GF-D8 (cell line): Measurements from ENCODE around the gene KLHL34.

Source experiments
- DNase-seq: peaks from one replicate; lab custom pipeline; 2025; lab: John Stamatoyannopoulos, UW

KLHL34 gene, protein sequence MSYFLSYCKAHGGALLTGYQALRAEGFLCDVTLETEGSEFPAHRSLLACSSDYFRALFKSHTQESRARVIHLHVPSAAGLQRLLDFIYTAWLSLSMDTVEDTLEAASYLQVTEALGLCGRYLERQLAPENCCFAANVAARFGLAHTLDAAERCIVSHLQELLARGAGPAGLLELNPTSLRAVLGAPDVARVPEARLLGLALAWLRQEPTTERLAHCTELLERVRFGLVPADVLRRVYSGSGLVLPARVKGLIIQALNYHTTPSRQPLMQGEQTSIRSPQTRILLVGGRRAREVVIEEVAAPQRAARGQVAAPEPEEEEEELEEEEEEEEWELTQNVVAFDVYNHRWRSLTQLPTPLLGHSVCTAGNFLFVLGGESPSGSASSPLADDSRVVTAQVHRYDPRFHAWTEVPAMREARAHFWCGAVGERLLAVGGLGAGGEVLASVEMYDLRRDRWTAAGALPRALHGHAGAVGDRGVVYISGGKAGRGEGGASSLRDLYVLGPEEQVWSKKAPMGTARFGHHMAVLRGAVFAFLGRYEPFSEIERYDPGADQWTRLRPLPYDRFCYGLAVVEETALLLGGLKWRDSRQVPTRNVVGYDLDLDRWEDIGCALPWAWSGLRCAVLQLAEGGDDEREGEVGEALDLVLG

DNA sequence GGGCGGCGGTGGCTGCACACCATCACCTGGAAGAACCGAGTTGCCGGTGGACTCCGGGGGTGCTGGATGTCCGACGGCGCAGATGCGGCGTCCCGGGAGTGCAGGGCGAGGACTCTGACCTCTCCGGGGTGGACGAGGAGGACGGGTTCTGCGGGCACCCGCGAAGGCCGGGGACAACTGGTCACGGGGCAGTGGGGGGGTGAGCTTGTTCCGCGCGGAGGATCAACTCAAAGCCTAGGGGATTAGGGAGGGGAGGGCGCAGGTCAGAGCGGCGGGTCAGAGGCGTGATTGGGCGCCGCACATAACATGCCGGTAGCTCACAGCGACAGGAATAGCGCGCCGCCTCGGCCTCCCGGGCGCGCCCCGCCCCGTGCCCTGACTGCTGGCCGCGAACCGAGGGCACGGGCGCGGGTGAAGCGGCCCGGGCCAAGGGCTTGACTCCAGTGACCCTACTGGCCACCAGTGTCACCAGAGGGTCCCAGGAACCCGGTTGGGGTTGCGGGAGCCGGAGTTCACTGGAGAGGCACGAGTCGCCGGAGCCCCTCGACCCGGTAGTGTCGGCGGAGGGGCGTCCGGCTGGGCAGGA is at the start of gene KLHL34:
Gene KLHL34, minus strand, starts transcription at position 179 of the 586 bp plus-strand sequence. CDS start 542 bp downstream, outside the sequence.
- DNase-seq, result no peak

DNA sequence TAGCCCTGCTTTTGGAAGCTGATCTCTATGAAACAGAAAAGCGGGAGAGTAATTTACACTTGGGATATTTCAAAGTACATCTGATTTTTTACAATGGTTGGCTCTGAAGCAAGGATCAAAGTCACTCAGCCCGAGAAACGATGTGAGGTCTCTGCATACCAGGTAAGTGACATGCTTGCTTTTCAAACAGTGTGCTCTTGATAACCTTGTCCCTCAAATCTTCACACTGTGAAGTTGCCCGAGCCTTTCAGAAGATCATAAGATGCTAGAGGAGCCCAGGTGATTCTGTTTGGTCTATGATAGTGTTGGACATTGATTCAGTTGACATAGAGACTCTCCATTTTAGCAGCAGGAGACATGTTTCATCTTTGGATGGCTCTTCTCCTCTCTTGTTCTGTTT is 47.1 kb upstream of the KLHL34 start:
- no peak for DNase-seq

DNA sequence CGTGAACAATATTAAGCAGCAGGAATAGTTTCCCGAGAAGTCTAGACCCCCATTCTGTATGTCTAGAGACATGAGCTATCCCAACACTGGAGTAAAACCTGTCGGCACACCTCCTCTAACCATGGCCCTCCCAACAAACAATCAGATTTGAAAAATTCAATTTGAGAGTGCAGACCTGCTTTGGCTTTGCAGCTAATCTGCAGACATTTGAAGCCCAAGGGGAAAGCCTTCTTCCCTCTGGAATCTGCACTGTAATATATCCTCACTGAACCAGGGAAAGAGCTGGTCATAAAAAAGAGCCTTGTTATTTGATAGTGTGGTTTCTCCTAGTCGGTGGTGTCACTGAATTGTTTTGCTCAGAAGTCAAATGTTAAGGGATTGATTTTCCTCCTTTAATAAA is 44.6 kb upstream of the KLHL34 start:
- no peak for DNase-seq

DNA sequence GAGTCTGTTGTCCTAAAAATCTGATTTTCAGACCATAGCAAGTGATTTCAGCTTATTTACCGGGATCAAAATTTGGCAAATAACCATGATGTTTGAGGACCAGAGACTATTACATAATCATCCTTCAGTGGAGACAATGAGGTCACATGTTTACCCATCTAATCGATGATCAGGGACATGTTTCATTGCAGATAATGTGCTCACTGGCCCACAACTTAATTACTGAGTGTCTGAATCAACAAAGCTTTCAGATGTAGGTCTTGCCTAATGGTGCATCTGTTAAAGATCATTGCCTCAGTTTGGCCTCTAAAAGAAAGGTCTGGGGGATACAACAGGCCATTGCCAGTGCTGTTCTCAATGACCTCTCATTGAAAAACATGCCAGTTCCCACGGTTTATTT is 42.8 kb upstream of the KLHL34 start:
- no peak for DNase-seq

DNA sequence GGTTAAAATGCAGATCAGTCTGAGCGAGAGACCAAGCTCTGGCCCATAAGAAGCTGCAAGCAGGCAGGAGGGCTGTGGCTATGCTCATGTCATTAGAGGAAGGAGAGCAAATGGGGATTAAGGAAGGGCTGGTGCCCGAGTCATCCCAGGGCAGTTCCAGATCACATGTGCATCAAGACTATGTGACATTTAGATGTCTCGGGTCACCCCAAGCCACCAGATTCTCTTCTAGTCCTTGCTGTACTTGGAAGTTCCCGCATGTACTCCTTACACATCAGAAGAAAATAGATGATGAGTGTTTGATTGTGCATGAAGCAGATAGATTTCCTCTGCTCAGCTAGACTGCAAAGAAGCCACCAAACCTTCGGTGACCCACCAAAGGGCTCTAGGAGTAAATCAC is 42.1 kb upstream of the KLHL34 start:
- DNase-seq, result no peak

DNA sequence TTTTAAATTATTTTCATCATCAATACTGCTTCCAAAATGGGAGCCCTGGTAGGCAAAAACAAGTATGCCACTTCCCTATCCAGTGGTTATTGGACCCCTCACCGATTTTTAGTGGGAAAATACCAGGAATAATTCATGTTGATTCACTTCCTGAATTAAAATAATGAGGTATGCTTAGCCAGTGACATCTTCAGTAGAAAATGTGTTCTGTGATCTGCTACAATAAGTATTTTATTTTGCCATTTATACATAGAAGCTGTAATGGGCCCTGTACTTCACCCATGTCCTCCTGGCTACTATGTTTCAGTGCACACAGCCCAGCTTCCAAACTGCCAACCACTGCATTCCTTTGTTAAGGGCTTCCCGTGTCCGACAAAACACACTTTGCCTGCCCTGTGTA is 41.0 kb upstream of the KLHL34 start:
- DNase-seq, result no peak

GRCh38 chrX:21698272-21698671 is 40.1 kb upstream of the KLHL34 start:
- no peak for DNase-seq

GRCh38 chrX:21691512-21692018 is 33.4 kb upstream of the KLHL34 start:
- no peak for DNase-seq

DNA sequence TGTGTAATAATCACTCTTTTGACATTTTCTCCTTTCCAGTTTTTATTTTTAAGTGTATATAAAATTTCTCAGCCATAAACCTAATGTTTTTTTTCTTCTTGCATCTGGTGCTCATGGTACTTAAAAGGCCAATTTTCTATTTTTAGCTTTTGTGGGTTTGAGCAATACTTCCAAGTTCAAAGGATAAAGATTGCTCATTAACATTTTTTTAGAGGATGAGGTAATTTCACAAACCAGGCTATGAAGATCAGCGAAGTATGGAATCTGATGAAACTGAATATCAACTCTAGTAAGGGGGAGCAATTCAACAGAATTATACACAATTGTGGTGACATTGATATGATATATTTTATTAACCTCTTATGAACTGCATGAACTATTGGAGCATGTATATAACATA is 25.8 kb upstream of the KLHL34 start:
- no peak for DNase-seq

DNA sequence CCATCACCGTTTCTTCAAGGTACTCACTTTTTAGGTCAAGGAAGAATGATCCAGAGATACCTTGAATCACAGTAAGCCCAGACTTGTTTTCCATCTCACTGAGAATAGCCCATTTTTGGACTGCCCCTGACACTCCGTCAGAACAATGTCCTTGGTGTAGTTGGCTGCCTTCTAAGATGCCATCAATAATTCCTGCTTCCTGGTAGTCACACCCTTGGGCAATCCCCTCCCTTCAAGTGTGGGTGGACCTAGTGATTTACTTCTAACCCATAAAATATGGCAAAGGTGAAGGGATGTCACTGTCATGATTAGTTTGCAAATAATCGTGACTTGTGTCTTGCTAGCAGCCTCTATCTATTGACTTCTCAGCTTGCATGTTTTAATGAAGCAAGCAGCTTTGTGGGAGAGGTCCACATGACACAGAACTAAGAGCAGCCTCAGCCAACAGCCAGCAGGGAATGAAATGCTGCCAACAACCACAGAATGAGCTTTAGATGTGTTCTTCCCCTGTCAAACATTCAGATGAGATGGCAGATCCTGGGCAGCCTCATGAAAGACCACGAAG is 20.0 kb upstream of the KLHL34 start:
- no peak for DNase-seq

GRCh38 chrX:21675931-21676330 is 17.8 kb upstream of the KLHL34 start:
- DNase-seq, result no peak

DNA sequence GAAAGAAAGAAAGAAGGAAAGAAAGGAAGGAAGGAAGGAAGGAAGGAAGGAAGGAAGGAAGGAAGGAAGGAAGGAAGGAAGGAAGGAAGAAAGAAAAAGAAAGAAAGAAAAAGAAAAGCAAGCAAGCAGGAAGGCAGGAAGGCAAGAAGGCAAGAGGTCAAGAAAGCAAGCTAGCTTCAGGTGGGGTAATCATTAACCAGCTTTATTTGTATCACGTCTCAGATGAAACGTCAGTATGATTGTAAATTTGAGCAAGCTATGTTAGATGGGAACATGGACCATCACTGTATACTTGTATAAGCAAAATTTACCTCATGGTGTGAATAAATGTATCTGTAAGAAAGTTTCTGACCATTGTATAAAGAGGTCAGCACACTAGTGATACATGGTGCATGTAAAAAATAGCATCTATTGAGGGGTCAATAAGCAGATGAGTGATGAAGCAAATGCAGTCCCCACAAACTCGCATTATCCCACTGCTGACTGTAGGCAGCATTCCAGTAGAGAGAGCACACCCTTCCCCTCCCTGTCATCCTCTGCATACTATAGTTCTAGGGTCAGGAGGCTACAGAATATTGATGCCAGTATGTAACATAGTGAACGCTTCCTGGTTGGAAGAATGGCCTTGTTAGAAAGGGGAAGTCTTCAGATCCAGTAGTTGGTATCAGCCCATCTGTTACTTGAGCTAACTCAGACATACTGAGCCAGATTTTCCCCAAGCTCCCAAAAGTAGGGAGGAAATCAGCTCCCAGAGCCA is 16.5 kb upstream of the KLHL34 start:
- no peak for DNase-seq

GRCh38 chrX:21666679-21667078 is 8.5 kb upstream of the KLHL34 start:
- no peak for DNase-seq

GRCh38 chrX:21666252-21666651 is 8.1 kb upstream of the KLHL34 start:
- no peak for DNase-seq

GRCh38 chrX:21662761-21663160 is 4.6 kb upstream of the KLHL34 start:
- DNase-seq, result no peak

- DNase-seq, result no peak
These were observed 3.2 kb upstream of the KLHL34 start for GRCh38 chrX:21661316-21661715.

- DNase-seq, result no peak
These were observed 2.0 kb upstream of the KLHL34 start for GRCh38 chrX:21660156-21660555.

- DNase-seq, result no peak
These were observed 1.2 kb upstream of the KLHL34 start for GRCh38 chrX:21659320-21659719.

GRCh38 chrX:21658746-21659145 is 616 bp upstream of the KLHL34 start:
- no peak for DNase-seq

- no peak for DNase-seq
These were observed 595 bp downstream of the KLHL34 start for GRCh38 chrX:21657318-21658151.
